Measurements from ENCODE around the gene ZEB1.

DNA sequence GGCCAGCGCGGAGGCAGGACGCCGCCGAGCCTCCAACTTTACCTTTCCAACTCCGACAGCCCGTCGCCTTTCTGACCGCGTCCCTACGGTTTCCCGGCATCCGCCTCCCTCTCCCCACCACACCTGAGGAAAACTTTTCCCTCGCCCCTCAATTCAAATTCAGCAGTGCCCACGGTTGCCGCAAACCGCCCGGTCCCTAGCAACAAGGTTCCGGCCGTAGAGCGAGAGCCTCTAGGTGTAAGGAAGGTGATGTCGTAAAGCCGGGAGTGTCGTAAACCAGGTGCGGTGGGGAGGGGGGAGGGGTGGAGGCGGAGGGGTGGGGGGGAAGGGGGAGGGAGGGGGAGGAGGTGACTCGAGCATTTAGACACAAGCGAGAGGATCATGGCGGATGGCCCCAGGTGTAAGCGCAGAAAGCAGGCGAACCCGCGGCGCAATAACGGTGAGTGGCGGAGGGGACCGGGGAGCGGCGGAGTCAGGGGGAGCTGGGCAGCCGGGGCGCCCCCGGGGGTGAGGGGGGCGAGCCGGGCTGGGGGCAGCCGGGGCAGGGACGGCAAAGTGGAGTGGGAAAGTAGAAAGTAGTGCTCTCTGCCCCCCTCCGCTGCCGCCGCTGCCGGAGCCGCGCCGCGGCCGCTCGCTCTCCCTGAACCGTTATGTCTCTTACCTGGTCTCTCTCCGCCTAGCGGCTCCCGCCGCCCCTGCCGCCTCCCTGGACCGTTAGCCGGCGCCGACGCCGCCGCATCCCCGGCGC is at the start of gene ZEB1:
- no peak for TF ChIP-seq EZH2 (IDR thresholded peaks at IDR 0.05; ENCODE audit: low read length, missing control alignments)
- TF ChIP-seq, protein P1, sequence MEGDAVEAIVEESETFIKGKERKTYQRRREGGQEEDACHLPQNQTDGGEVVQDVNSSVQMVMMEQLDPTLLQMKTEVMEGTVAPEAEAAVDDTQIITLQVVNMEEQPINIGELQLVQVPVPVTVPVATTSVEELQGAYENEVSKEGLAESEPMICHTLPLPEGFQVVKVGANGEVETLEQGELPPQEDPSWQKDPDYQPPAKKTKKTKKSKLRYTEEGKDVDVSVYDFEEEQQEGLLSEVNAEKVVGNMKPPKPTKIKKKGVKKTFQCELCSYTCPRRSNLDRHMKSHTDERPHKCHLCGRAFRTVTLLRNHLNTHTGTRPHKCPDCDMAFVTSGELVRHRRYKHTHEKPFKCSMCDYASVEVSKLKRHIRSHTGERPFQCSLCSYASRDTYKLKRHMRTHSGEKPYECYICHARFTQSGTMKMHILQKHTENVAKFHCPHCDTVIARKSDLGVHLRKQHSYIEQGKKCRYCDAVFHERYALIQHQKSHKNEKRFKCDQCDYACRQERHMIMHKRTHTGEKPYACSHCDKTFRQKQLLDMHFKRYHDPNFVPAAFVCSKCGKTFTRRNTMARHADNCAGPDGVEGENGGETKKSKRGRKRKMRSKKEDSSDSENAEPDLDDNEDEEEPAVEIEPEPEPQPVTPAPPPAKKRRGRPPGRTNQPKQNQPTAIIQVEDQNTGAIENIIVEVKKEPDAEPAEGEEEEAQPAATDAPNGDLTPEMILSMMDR (conservative IDR thresholded peaks at IDR 0.05 in 1 of 2, IDR thresholded peaks at IDR 0.05 in 1 of 2; ENCODE audit: low read depth in 1 of 2, low read length in 2 of 2): peak; percentile 18 to 36

Data from fibroblast of lung (primary cell).